ENCODE data around the gene ESYT2.

The ESYT2 gene

GRCh38 chr7:158730383-158731346 lies 98.6 kb downstream of the ESYT2 start:
- no peak for TF ChIP-seq CTCF (conservative IDR thresholded peaks at IDR 0.05)
- H3K27ac ChIP-seq: peak overlapping the region; percentile 4; the same call in 1 of the 2 replicates

- no peak overlapping the region for H3K27ac ChIP-seq
- TF ChIP-seq CTCF (conservative IDR thresholded peaks at IDR 0.05): no peak
Observed at GRCh38 chr7:158729646-158730382, 99.5 kb downstream of the ESYT2 start.

- TF ChIP-seq CTCF (conservative IDR thresholded peaks at IDR 0.05): no peak
- no peak overlapping the region for H3K27ac ChIP-seq
Observed at GRCh38 chr7:158728911-158729645, 100.2 kb downstream of the ESYT2 start.

GRCh38 chr7:158727690-158728089 lies 101.6 kb downstream of the ESYT2 start:
- TF ChIP-seq CTCF (conservative IDR thresholded peaks at IDR 0.05): no peak

GRCh38 chr7:158726277-158726807 lies 103.0 kb downstream of the ESYT2 start:
- no peak for TF ChIP-seq CTCF (conservative IDR thresholded peaks at IDR 0.05)
- H3K27ac ChIP-seq: no peak overlapping the region

More at GRCh38 chr7:158727690-158728089, 101.6 kb downstream of the ESYT2 start:
- H3K27ac ChIP-seq: no peak overlapping the region

- no peak for TF ChIP-seq CTCF (conservative IDR thresholded peaks at IDR 0.05)
Observed at GRCh38 chr7:158725506-158725800, 103.9 kb downstream of the ESYT2 start.

More at GRCh38 chr7:158725506-158725800, 103.9 kb downstream of the ESYT2 start:
- H3K27ac ChIP-seq: no peak overlapping the region

Measured in VCaP (cell line).